Osteocyte (in vitro differentiated cells): Measurements from ENCODE around the gene CTAGE15. TPM values are rescaled to one million over a fixed set of nuclear protein-coding genes. Genes with fewer than 3 reads are reported as not detected.
"Not testable (repeated sequence)": the region's sequence is repeated elsewhere in the genome, so short reads cannot be mapped to it uniquely, and the experiment has no call there.

Experiments used
- DNase-seq: peaks from one replicate; pipeline ENCODE4 v3.0.0; 2021; ENCODE audit warnings: mixed read lengths; ENCODE audit not compliant: unreplicated experiment; ENCODE audit errors: extremely low spot score
- H3K27ac Mint-ChIP-seq: one replicate; pipeline ENCODE4 v1.8.0; 2021; ENCODE audit warnings: mild to moderate bottlenecking, mixed read lengths; ENCODE audit not compliant: unreplicated experiment
- H3K27me3 Mint-ChIP-seq: one replicate; pipeline ENCODE4 v1.8.0; 2021; ENCODE audit warnings: mixed read lengths; ENCODE audit not compliant: unreplicated experiment
- H3K36me3 Mint-ChIP-seq: one replicate; pipeline ENCODE4 v1.8.0; 2021; ENCODE audit warnings: mixed read lengths; ENCODE audit not compliant: unreplicated experiment
- H3K4me1 Mint-ChIP-seq: one replicate; pipeline ENCODE4 v1.8.0; 2021; ENCODE audit warnings: mixed read lengths; ENCODE audit not compliant: unreplicated experiment
- H3K4me3 Mint-ChIP-seq: one replicate; pipeline ENCODE4 v1.8.0; 2021; ENCODE audit warnings: mild to moderate bottlenecking, moderate library complexity, mixed read lengths; ENCODE audit not compliant: unreplicated experiment
- H3K9me3 Mint-ChIP-seq: one replicate; pipeline ENCODE4 v1.8.0; 2021; ENCODE audit warnings: mixed read lengths; ENCODE audit not compliant: unreplicated experiment
- long read RNA-seq: library from polyadenylated mRNA; unstranded; transcript quantifications from one replicate; pipeline ENCODE4 v2.0.0, GENCODE V29; 2021
- total RNA-seq: library from RNA; stranded (reverse); gene quantifications from 2 replicates; pipeline ENCODE4 v1.2.1, GENCODE V29; 2021

Gene CTAGE15
- not detected in 2 replicates for total RNA-seq
- long read RNA-seq, result 0 reads

- not testable (repeated sequence) for H3K4me1 Mint-ChIP-seq, DNase-seq, H3K36me3 Mint-ChIP-seq, H3K9me3 Mint-ChIP-seq, H3K27ac Mint-ChIP-seq, H3K4me3 Mint-ChIP-seq, H3K27me3 Mint-ChIP-seq
Observed at GRCh38 chr7:143571501-143571900, at the start of gene CTAGE15. CTAGE15 (plus strand) TSS chr7:143571801; CDS start chr7:143571818, 17 bp downstream.

GRCh38 chr7:143522309-143522916 is 49.2 kb upstream of the CTAGE15 start:
- peaks cover 36% of the 10 kb centered on the region for H3K4me1 Mint-ChIP-seq
- peak; percentile 30 for DNase-seq
- H3K27me3 Mint-ChIP-seq, H3K27ac Mint-ChIP-seq, H3K36me3 Mint-ChIP-seq, H3K9me3 Mint-ChIP-seq, H3K4me3 Mint-ChIP-seq: not testable (repeated sequence)

GRCh38 chr7:143531169-143531926 is 40.3 kb upstream of the CTAGE15 start:
- not testable (repeated sequence) for H3K36me3 Mint-ChIP-seq, H3K4me1 Mint-ChIP-seq, H3K4me3 Mint-ChIP-seq, H3K27ac Mint-ChIP-seq, H3K9me3 Mint-ChIP-seq, DNase-seq, H3K27me3 Mint-ChIP-seq

- H3K27me3 Mint-ChIP-seq, H3K36me3 Mint-ChIP-seq, DNase-seq, H3K4me3 Mint-ChIP-seq, H3K4me1 Mint-ChIP-seq, H3K27ac Mint-ChIP-seq, H3K9me3 Mint-ChIP-seq: not testable (repeated sequence)
Observed at GRCh38 chr7:143531932-143532331, 39.7 kb upstream of the CTAGE15 start.

- not testable (repeated sequence) for H3K4me3 Mint-ChIP-seq, H3K9me3 Mint-ChIP-seq, H3K27ac Mint-ChIP-seq, H3K36me3 Mint-ChIP-seq, DNase-seq, H3K4me1 Mint-ChIP-seq, H3K27me3 Mint-ChIP-seq
Observed at GRCh38 chr7:143533213-143533839, 38.3 kb upstream of the CTAGE15 start.

GRCh38 chr7:143536443-143536842 is 35.2 kb upstream of the CTAGE15 start:
- not testable (repeated sequence) for H3K9me3 Mint-ChIP-seq

GRCh38 chr7:143543288-143544038 is 28.1 kb upstream of the CTAGE15 start:
- not testable (repeated sequence) for H3K4me1 Mint-ChIP-seq, H3K9me3 Mint-ChIP-seq, H3K4me3 Mint-ChIP-seq, H3K36me3 Mint-ChIP-seq, DNase-seq, H3K27me3 Mint-ChIP-seq, H3K27ac Mint-ChIP-seq

More at GRCh38 chr7:143536443-143536842, 35.2 kb upstream of the CTAGE15 start:
- H3K36me3 Mint-ChIP-seq, H3K4me3 Mint-ChIP-seq, H3K27me3 Mint-ChIP-seq, DNase-seq, H3K4me1 Mint-ChIP-seq, H3K27ac Mint-ChIP-seq: not testable (repeated sequence)

- not testable (repeated sequence) for H3K27me3 Mint-ChIP-seq, DNase-seq, H3K4me3 Mint-ChIP-seq, H3K9me3 Mint-ChIP-seq, H3K27ac Mint-ChIP-seq, H3K36me3 Mint-ChIP-seq, H3K4me1 Mint-ChIP-seq
Observed at GRCh38 chr7:143555968-143556367, 15.6 kb upstream of the CTAGE15 start.
